ENCODE measurements around the gene AARS2.

GRCh38 chr6:44333273-44333919 is 20.2 kb upstream of the AARS2 start:
- TF ChIP-seq POLR2AphosphoS5 (IDR thresholded peaks at IDR 0.05) (no peak), POLR2A (IDR thresholded peaks at IDR 0.05) (no peak), EP300 (IDR thresholded peaks at IDR 0.05) (no peak)
- TF ChIP-seq, protein P1, sequence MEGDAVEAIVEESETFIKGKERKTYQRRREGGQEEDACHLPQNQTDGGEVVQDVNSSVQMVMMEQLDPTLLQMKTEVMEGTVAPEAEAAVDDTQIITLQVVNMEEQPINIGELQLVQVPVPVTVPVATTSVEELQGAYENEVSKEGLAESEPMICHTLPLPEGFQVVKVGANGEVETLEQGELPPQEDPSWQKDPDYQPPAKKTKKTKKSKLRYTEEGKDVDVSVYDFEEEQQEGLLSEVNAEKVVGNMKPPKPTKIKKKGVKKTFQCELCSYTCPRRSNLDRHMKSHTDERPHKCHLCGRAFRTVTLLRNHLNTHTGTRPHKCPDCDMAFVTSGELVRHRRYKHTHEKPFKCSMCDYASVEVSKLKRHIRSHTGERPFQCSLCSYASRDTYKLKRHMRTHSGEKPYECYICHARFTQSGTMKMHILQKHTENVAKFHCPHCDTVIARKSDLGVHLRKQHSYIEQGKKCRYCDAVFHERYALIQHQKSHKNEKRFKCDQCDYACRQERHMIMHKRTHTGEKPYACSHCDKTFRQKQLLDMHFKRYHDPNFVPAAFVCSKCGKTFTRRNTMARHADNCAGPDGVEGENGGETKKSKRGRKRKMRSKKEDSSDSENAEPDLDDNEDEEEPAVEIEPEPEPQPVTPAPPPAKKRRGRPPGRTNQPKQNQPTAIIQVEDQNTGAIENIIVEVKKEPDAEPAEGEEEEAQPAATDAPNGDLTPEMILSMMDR (IDR thresholded peaks at IDR 0.05), result no peak

Measured in gastroesophageal sphincter (tissue), 3 donors.